OCI-LY1 (cell line): ENCODE results near the gene TSPAN8.

Source experiments
- EZH2 ChIP-seq: fragments of 200-600 bp; sonication (generic), shearing (Covaris generic); IDR thresholded peaks from 2 replicates; pipeline ENCODE4 v1.8.0; 2017; ENCODE audit warnings: borderline replicate concordance, mixed run types, mild to moderate bottlenecking, antibody characterized with exemption, low read length, moderate library complexity, mixed read lengths
- TF ChIP-seq, protein P1 (sequence below): fragments of 200-600 bp; sonication (generic), shearing (Covaris generic); IDR thresholded peaks from 2 replicates; pipeline ENCODE4 v1.5.1; 2017; ENCODE audit warnings: mild to moderate bottlenecking, antibody characterized with exemption, low read length, moderate library complexity, mixed read lengths

DNA sequence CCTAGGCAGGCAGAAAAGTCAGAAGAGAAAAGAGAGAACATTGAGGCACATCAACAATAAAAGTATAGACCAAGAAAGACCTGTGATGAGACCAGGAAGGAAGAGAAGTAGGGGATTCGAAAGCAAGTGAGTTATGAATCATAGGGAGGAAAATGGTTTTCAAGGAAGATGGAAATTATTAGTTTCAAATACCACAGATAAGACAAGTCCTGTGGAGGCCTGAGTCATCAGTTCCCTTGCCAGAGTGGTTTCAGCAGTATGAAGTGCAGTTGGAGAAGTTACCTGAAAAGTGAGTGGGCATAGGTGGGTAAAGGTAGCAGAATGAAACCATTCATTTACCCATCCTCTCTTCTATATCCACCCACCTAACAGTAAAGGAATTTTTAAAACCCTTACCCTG lies 25.2 kb upstream of the TSPAN8 start:
- TF ChIP-seq, protein P1, sequence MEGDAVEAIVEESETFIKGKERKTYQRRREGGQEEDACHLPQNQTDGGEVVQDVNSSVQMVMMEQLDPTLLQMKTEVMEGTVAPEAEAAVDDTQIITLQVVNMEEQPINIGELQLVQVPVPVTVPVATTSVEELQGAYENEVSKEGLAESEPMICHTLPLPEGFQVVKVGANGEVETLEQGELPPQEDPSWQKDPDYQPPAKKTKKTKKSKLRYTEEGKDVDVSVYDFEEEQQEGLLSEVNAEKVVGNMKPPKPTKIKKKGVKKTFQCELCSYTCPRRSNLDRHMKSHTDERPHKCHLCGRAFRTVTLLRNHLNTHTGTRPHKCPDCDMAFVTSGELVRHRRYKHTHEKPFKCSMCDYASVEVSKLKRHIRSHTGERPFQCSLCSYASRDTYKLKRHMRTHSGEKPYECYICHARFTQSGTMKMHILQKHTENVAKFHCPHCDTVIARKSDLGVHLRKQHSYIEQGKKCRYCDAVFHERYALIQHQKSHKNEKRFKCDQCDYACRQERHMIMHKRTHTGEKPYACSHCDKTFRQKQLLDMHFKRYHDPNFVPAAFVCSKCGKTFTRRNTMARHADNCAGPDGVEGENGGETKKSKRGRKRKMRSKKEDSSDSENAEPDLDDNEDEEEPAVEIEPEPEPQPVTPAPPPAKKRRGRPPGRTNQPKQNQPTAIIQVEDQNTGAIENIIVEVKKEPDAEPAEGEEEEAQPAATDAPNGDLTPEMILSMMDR: no peak
- TF ChIP-seq EZH2: no peak
